Stimulated activated CD4-positive, alpha-beta T cell treated with anti-CD3 and anti-CD28 coated beads, Interleukin-1b, Interleukin-23, amount 100 ng/mL, for 48 hours (primary cell): ENCODE measurements around the gene EIF2B4.
"Not testable (repeated sequence)": the region's sequence is repeated elsewhere in the genome, so short reads cannot be mapped to it uniquely, and the experiment has no call there.

ENCODE experiments used
- DNase-seq: peaks from one replicate; pipeline ENCODE4 v3.0.0-alpha.2; 2020

The EIF2B4 gene

DNA sequence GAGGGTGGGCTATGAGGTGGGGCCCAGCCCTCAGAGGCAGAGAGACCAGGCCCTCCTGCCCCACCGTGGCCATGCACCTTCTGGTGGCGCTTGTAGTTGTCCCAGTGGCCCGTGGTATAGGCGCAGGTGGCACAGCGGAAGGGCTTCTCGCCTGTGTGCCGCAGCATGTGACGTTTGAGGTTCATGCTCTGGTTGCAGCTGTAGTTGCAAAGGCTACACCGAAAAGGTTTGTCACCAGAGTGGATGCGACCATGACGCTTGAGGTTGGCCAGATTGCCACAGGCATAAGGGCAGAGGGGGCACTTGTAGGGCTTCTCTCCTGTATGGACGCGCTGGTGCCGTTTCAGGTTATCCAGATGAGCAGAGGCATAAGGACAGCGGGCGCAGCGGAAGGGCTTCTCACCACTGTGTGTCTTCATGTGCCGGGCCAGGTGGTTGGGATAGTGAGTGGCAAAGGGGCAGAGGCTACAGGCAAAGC lies 7.5 kb upstream of the EIF2B4 start:
- no peak for DNase-seq

DNA sequence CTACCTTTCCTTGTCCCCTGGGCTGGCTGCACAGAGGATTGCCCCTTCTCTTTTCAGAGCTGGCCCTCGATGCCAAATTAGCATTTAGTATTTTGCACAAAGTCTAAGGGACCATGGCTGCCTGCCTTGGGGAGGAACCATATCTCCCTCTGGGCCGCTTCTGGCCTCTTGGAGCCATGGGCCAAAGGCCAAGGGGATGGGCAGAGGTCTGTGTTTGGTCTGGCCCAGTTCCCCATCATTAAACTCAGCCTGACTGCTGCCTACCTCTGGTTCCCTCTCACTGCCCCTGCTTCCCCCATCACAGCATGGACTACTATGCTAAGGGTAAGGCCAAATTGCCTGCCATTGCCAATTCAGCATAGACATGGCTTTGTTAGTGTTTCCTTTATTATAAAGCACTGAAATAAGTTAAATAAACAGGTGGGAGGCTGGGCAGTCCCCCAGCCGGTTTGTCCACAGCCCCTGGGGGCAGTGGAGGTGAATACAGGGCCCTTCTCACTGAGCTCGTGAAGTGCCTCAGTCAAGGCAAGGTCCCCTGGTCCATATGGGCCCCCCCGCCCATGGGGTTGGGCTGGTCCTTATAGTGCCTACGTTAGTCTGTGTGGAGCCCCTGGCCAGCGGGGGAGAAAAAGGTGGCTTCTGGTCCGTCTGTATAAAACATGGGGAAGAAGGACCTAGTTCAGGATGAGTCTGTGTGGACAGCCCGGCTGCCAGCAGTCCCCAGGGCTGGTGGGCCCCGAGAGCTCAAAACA lies 6.9 kb upstream of the EIF2B4 start:
- DNase-seq = no peak

DNA sequence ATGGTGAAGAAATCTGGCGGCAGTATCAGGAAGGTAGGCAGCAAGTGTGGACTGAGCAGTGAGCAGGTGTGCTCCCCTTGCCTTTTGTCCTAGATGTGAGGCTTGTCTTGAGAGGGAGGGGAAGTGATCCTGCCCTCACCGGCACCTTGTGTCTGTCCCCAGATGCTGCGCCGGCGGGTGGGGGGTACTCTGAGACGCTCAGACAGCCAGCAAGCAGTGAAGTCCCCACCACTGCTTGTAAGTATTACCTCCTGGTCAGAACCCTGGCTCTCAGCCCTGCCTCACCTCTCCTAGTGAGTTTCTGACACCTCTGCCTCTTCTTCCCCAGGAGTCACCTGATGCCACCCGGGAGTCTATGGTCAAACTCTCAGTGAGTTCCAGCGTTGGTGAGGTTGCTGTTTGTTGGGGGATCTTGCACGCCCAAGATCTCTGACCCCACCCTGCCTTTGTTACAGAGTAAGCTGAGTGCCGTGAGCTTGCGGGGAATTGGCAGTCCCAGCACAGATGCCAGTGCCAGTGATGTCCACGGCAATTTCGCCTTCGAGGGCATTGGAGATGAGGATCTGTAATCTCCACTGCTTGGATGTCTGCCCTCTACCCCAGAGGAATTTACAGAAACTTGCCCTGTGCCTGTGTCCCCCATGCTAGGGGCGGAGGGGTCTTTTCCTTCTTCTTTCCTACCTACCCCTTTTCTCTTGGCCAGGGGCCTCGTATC lies 6.2 kb upstream of the EIF2B4 start:
- DNase-seq = no peak

DNA sequence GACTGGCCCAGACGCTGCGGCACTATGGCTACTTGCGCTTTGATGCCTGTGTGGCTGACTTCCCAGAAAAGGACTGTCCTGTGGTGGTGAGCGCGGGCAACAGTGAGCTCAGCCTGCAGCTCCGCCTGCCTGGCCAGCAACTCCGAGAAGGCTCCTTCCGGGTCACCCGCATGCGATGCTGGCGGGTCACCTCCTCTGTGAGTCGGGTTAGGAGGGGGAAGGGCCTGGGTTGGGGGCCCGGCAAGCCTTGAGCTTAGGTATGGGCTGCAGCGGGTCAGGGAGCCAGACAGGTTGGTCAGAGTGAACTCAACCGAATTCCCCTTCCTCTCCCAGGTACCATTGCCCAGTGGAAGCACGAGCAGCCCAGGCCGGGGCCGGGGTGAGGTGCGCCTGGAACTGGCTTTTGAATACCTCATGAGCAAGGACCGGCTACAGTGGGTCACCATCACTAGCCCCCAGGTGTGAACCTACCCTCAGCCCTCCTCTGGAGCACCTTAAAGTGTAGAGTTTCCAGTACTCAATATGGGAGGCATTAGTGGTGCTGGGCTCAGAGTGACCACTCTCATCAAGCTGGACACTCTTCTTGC lies 5.5 kb upstream of the EIF2B4 start:
- no peak for DNase-seq

DNA sequence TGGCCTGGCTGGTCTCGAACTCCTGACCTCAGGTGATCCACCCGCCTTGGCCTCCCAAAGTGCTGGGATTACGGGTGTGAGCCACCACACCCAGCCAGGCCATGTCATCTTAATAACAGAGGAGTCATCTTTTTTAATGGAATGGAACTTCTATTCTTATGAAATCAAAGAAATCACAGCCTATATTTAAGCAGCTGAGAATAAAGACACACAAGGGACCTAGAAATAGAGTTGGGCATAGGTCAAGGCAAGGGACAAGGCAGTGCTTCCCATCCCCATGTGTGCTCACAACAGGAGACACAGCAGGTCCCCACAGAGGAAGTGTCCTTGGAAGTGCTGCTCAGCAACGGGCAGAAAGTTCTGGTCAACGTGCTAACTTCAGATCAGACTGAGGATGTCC lies 3.4 kb upstream of the EIF2B4 start:
- no peak for DNase-seq

DNA sequence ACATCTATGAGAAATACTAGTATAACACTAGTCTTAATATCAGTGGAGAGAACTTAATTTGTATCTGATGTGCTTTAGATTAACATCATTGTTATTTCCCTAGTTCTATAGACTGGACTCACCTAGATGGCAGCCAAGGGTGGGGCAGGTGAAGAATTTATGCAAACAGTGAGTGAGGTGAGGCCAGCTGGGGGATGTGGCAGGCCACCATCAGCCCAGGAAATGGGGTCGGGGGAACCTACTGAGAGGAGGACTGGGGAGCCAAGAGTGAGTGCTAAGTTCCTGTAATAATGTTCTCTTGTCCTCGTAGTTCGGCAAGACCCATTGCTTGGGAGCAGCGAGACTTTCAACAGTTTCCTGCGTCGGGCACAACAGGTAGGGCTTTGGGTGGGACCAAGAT lies 2.8 kb upstream of the EIF2B4 start:
- no peak for DNase-seq

DNA sequence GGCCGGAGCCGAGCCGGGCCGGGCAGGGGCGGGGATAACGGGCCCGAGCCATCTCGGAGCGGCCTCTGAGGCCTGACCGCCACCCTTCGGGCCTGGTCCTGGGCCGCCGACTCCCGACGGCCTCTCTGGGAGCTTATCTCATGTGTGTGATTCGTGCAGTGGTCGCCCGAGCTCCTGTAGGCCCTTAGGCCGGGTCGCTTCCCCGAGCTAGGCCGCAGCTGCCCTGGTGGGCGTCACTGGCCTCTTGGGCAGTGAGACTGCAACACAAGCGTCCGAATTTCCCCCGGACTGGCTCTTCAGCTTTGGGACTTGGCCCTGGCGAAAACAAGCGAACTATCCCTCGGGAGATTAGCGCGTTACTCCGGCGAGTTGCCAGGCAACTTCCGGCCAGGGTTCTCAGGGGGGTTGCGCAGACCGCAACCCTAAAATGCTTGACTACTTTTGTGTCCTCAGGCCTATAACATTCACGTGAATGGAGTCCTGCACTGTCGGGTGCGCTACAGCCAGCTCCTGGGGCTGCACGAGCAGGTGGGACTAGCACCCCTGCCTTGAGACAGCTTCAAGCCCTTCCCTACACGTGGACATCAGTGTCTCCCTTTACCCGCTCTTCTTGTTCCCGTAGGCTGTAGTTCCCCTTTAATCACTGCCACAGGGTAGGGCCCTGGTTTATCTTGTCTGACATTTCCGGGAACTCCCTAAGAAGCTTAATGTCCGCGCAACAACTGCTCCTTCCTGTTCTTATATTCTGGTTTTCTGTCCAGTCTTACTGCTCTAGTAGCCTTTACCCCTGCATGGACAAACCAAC lies 880 bp upstream of the EIF2B4 start:
- peak; percentile 12 for DNase-seq

DNA sequence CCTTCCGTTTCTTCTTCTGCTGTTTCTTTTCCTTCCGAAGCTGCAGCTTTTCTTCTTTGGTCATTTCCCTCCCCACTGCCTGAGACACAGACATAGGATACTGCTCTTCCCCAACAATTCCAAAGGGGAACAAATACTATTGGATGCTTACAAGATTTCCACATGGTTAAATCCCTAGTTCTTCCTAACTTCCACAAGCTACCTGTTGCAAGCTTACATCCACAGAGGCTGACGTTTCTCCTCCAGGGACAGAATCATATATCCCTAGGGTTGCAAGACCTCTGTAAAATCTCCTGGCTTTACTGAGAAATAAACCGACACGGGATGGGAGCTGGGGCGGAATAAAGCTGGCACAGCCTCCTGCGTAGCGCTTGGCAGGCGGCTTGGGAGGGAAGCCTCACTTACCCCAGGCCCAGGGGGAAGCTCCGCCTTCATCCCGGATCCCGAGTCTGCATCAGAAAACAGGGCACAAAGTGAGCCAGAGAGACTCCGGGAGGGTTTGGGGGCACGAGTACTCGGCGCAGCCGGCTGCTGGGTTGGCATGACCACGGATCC lies 590 bp downstream of the EIF2B4 start:
- DNase-seq = no peak

DNA sequence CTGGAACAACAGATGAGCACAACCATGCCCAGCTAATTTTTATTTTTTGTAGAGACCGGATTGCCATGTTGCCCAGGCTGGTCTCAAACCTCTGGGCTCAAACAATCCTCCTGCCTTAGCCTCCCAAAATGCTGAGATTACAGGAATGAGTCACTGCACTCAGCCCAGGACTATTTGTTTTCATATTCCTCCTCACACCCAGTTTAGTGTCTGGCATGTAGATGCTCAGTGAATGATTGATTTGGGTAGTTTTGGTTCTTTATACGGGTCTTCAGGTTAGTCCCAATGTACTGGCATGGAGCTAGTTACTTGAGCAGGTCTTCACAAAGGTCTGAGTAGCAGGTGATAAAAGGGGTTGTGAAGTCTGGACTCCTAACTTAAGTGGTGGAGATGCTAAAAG lies 6.2 kb downstream of the EIF2B4 start:
- DNase-seq = no peak

DNA sequence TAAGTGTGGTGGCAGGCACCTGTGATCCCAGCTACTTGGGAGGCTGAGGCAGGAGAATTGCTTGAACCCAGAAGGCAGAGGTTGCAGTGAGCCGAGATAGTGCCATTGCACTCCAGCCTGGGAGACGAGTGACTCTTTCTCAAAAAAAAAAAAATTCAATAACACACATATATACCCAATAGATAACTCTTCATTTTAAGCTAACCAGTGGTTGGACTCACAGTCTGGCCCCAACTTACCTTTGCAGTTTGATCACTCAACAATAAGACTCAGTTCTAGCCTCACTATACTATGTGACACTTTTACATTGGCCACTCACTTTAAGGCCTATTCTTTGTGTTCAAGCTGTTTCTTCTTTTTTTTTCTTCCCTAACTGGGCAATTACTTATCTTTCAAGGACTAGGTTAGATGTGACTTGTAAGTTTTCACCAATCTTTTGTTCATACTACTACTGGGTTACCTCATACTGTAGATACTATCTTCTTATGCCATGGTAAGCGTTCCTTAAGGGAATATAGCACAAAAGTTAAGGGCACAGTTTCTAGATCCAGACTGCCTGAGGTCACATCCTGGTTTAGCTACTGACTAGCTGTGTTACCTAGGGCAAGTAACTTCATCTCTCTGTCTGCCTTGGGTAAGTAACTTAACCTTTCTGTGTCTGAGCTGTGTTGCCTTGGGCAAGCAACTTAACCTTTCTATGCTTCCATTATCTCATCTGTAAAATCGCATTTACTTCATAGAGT lies 7.3 kb downstream of the EIF2B4 start:
- no peak for DNase-seq

DNA sequence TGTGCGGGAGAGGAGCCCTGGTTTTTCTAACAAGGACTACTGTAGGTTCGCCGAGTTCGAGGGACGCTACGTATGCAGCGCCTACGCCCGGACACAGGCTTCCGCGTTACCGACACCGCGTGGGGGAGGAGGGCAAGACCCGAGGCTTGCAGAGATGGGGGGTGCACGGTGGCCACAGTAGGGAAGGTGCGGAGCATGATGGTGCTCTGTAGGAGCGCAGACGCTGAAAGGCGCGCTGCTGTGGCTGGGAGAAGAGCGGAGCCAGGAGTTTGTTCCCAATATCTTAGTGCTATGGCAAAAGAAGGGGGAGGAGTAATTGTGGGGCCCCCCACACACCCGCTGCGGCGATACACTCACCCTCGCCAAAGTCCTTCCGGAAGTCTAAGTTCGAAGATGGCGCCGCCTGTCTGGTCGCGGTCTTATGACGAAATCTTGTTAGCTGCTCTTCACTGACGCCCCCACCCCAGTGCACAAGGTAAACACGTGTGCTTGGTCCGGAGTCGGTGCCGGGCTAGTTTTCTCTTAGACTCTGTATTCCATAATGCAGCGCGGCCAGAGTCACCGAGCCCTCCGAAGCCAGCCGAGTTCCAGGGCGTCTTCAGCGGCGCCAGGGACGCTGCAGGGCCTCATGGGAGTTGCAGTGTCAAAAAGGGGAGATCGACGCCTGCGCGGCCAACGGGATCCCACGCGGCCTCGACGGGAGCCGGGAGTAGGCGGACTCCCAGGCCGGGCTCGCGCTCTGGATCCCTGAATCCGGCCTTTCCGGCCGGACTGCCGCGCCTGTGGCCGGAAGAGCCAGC lies 13.6 kb downstream of the EIF2B4 start, which contains the start of gene GTF3C2:
Gene GTF3C2 (minus strand): TSS at position 383 of the 800 bp plus-strand sequence. CDS start 13,210 bp downstream, outside the sequence.
- DNase-seq = peak; percentile 94

DNA sequence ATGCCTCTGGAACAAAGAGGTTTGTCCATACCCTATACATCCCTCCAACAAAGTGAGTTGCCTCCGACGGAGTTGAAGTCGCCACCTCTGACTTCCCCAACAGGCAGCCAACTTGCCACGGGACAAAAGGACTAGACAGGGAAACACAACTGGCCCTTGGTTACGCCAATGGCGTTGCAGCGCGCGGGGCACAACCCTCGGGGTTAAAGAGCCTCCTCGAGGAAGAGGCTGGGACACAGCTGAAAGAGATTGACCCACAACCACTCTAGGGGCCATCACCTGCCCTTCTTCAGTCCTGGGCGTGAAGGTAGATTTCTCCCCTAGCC lies 14.1 kb downstream of the EIF2B4 start:
- DNase-seq = no peak

DNA sequence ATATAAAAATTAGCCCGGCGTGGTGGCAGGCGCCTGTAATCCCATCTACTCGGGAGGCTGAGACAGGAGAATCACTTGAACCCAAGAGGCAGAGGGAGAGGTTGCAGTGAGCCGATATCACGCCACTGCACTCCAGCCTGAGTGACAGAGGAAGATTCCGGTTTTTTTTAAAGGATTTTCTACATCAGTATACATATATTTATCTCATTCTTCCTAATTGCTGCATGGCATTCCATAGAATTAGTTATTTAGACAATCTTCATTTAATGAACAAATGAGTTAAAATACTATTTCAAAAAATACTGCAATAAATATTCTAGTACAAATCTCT lies 15.6 kb downstream of the EIF2B4 start:
- DNase-seq = no peak

DNA sequence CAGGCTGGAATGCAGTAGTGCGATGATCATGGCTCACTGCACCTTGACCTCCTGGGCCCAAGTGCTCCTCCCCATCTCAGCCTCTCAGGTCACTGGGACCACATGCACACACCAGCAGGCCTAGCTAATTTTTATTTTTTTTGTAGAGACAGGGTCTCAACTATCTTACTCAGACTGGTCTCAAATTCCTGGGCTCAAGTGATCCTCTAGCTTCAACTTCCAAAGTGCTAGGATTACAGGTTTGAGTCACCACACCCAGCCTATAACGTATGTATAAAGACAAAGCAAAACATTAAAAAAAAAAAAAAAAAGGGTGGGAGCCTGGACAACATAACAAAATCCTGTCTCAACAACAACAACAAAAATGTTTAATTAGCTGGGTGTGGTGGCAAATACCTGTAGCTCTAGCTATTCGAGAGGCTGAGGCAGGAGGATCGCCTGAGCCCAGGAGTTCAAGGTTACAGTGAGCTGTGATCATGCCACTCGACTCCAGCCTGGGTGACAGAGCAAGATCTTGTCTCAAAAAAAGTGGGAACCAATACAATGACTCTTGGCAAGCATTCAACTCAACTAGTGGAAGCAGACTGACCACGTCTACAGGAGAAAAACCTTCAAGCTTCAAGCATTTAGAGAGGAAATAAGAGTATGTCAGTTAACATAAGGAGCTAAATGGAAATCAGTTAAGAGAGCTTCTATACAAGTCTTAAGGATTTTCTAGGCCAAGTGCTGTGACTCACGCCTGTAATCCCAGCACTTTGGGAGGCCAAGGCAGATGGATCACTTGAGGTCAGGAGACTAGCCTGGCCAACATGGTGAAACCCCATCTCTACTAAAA lies 16.2 kb downstream of the EIF2B4 start:
- no peak for DNase-seq

DNA sequence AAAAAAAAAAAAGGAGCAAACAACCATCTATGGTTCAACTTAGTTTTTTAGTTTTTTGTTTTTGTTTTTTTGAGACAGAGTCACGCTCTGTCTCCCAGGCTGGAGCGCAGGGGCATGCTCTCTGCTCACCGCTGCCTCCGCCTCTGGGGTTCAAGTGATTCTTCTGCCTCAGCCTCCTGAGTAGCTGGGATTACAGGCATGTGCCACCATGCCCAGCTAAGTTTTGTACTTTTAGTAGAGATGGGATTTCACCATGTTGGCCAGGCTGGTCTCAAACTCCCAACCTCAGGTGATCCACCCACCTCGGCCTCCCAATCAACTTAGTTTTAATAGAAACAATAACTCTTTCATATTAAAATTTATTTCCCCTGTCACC lies 16.8 kb downstream of the EIF2B4 start:
- not testable (repeated sequence) for DNase-seq

DNA sequence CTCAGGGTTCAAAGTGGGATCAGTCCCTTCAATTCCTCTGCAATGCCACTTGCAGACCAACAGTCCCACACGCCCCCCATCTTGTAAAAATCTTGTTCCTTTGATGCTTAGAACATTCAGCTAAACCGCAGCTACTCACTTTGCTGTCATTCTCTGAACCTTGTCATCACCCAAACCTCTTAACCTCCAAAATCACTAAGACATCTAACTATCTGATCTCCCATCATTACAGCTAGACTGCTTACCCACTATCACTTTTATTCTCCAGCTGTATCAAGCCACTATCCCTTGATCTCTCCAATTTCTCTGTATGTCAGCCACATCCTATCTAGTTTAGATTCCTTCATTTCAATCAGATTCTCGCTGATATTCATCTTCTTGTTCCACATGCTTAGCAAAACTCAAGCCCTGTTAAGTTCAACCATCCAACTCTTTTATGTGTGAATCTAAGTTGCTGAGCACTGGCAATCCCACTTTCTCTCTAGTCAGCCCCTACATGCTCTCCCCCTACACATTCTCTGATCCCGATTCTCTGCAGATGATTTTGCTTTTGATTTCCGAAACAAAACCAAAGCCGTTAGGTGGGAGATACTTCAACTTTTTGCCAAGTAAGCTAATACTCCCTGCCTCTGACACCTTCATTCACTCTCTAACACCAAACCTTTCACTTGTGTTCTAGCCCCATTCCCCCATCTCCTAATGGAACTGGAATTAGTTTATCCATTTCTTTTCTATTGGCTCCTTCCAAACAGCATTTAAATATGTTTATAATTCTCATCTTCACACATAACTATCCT lies 18.1 kb downstream of the EIF2B4 start:
- no peak for DNase-seq

DNA sequence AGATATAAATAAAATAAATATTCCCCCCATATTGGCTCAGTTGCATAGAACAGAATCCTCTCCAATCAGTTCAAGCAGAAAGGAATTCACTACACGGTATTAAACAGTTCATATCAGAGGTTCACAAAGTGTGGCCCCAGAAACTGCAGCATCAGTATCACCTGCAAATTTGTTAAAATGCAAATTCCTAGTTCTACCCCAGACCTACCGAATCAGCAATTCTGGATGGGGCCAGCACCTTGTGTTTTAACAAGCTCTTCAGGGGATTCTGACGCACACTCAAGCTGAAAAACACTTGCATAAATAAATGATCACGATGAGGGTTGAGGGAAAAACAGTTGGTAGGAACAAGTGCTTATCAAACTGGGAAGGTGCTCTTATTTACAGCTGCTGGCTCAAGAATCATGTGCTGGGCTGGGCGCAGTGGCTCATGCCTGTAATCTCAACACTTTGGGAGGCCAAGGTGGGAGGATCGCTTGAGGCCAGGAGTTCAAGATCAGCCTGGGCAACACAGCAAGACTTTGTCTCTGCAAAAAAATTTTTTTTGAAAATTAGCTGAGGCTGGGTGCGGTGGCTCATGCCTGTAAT lies 19.9 kb downstream of the EIF2B4 start:
- no peak for DNase-seq

DNA sequence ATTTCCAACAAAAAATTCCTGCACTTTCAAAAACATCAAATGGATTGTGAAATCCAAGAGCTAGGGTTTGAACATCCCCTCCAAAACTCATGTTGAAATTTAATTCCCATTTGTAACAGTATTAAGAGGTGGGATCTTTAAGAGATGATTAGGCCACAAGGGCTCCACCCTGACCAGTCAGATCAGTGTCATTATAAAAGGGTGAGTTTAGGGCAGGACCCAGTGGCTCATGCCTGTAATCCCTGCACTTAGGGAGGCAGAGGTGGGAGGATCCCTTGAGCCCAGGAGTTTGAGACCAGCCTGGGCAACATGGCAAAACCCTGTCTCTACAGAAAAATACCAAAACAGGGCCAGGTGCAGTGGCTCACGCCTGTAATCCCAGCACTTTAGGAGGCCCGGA lies 22.5 kb downstream of the EIF2B4 start:
- DNase-seq = no peak

DNA sequence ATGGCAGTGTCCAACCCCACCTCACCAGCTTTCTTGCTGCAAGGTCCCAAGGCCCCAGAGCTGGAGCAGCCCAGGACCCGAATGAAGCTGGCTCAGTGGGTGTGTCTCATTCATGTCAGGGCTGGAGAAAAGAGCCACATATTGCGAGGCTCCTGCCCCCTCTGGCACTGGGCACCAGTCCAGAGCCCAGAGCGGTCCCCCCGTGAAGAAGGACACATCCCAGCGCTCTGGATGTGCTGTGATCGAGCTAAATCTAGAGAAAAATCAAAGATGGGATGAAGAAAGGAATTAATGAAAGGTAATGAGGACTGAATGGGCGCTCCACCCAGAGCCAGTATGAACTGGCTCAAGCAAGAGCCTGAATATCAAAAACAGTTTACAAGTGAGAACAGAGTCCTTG lies 34.0 kb downstream of the EIF2B4 start:
- no peak for DNase-seq
